Measurements from ENCODE around the gene COL5A2.

The COL5A2 gene

GRCh38 chr2:189164746-189165145, 14.8 kb downstream of the COL5A2 start:
- TF ChIP-seq CTCF (IDR thresholded peaks at IDR 0.05; ENCODE audit: control extremely low read depth, extremely low read depth, low read depth, missing control alignments): no peak
- POLR2A ChIA-PET: no interaction called here
- no peak for DNase-seq (ENCODE audit: extremely low spot score)
- CTCF ChIA-PET: interaction anchor here (1.2 to 2.9 kb wide), 3 partner anchors 14 to 22 kb away, joined by 3 to 15 read pairs (median 6); partner anchors contain the start of gene COL5A2

GRCh38 chr2:189163889-189164288, 15.7 kb downstream of the COL5A2 start:
- POLR2A ChIA-PET: no interaction called here
- CTCF ChIA-PET: interaction anchor here (1.2 to 2.9 kb wide), 4 partner anchors 15 to 74 kb away, joined by 3 to 15 read pairs (median 4); partner anchors contain the start of gene COL5A2
- no peak for TF ChIP-seq CTCF (IDR thresholded peaks at IDR 0.05; ENCODE audit: control extremely low read depth, extremely low read depth, low read depth, missing control alignments)
- no peak for DNase-seq (ENCODE audit: extremely low spot score)

GRCh38 chr2:189162566-189162965, 17.0 kb downstream of the COL5A2 start:
- TF ChIP-seq CTCF (IDR thresholded peaks at IDR 0.05; ENCODE audit: control extremely low read depth, extremely low read depth, low read depth, missing control alignments): no peak
- ChIA-PET POLR2A (no interaction called here), CTCF (no interaction called here)
- no peak for DNase-seq (ENCODE audit: extremely low spot score)

GRCh38 chr2:189161894-189162293, 17.7 kb downstream of the COL5A2 start:
- TF ChIP-seq CTCF (IDR thresholded peaks at IDR 0.05; ENCODE audit: control extremely low read depth, extremely low read depth, low read depth, missing control alignments): no peak

GRCh38 chr2:189159717-189160116, 19.8 kb downstream of the COL5A2 start:
- ChIA-PET CTCF (interaction anchor here (1.2 to 2.1 kb wide), 3 partner anchors 10 to 17 kb away, joined by 3 to 7 read pairs (median 5); no protein-coding TSS in a partner anchor), POLR2A (no interaction called here)
- DNase-seq (ENCODE audit: extremely low spot score): no peak
- TF ChIP-seq CTCF (IDR thresholded peaks at IDR 0.05; ENCODE audit: control extremely low read depth, extremely low read depth, low read depth, missing control alignments): no peak

More at GRCh38 chr2:189161894-189162293, 17.7 kb downstream of the COL5A2 start:
- POLR2A ChIA-PET: no interaction called here
- CTCF ChIA-PET: interaction anchor here (2.1 kb wide), 1 partner anchor 19 kb away, joined by 7 read pairs; no protein-coding TSS in a partner anchor
- no peak for DNase-seq (ENCODE audit: extremely low spot score)

- no peak for DNase-seq (ENCODE audit: extremely low spot score)
- ChIA-PET CTCF (interaction anchor here (1.2 to 1.3 kb wide), 2 partner anchors 9 to 11 kb away, joined by 3 to 5 read pairs; no protein-coding TSS in a partner anchor), POLR2A (no interaction called here)
- no peak for TF ChIP-seq CTCF (IDR thresholded peaks at IDR 0.05; ENCODE audit: control extremely low read depth, extremely low read depth, low read depth, missing control alignments)
These were observed 20.3 kb downstream of the COL5A2 start for GRCh38 chr2:189159273-189159672.

All from GM10248 (cell line).